ENCODE measurements around the gene KIF18B. TPM values are rescaled to one million over a fixed set of nuclear protein-coding genes. Genes with fewer than 3 reads are reported as not detected.

The KIF18B gene
- total and polyA plus RNA-seq, 2 of the 8 experiments (the other 6 are each of a cell fraction or from before 2014, with no cell fraction given), result 39.0 to 59.4 TPM

DNA sequence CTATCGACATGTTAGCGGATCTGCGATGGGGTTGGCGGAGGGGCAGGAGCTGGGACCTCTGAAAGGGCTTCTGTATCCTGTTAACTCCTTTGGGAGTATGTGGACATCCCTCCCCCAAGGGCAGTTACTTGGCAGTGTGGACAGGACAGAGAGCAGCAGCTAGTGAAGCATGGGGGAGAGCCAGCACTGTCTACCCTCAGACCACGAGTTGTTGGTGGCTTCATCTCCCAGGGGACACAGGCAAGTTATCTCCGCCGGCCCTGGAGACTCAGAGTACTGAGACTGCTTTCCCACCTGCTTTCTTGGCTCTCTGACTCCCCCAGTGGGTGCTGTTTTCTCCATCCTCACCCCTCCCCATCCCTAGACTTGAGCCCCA, 27.0 kb downstream of the KIF18B start (continued):
- no peak for TF ChIP-seq BRCA1 (IDR thresholded peaks at IDR 0.05; ENCODE audit: low read depth, low read length)
- no peak for TF ChIP-seq KDM1A (IDR thresholded peaks at IDR 0.05; ENCODE audit: borderline replicate concordance, low read length)
- TF ChIP-seq POU5F1 (IDR thresholded peaks at IDR 0.05; ENCODE audit: low read depth, low read length), result no peak
- TF ChIP-seq HDAC2 (IDR thresholded peaks at IDR 0.05; ENCODE audit: borderline replicate concordance in 1 of 2, low read depth in 2 of 2, low read length in 2 of 2), result no peak
- TF ChIP-seq NRF1 (IDR thresholded peaks at IDR 0.05; ENCODE audit: low read depth, low read length), result no peak
- no peak for TF ChIP-seq JUND (IDR thresholded peaks at IDR 0.05; ENCODE audit: low read length)
- no peak for TF ChIP-seq NANOG (IDR thresholded peaks at IDR 0.05; ENCODE audit: insufficient read depth, low read depth, low read length, poor library complexity, severe bottlenecking)
